Measurements from ENCODE around the gene ECI2.
"Not testable (repeated sequence)": the region's sequence is repeated elsewhere in the genome, so short reads cannot be mapped to it uniquely, and the experiment has no call there.

ECI2 gene

DNA sequence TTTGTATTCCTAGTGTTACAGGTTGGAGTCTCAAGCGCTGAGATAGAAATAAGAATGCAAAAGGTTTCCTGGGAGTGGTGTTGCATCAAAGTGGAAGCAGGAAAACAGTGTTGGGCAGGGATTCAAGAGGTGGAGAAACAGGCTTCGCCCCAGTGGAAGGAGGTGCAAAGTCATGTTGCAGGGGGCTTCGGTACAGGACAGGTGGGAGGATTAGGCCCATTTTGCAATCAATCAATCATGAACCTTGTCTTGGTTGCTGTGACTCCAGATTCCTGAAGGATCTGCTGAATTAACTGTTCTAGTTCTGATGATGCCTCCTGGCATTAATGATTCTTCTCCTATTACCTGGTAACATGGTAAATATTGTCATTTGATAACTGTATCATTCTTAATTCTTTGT, 34.1 kb downstream of the ECI2 start:
- DNase-seq (ENCODE audit: low read depth) = no peak

DNA sequence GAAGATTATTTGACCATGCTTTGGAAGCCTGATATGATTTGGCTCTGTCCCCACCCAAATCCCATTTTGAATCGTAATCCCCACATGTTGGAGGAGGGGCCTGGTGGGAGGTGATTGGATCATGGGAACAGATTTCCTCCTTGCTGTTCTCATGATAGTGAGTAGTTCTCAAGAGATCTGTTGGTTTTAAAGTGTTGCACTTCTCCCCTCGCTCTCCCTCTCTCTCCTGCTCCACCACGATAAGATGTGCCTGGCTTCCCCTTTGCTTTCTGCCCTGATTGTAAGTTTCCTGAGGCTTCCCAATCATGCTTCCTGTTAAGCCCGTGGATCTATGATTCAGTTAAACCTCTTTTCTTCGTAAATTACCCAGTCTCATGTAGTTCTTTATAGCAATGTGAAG, 34.7 kb downstream of the ECI2 start:
- DNase-seq (ENCODE audit: low read depth) = no peak

DNA sequence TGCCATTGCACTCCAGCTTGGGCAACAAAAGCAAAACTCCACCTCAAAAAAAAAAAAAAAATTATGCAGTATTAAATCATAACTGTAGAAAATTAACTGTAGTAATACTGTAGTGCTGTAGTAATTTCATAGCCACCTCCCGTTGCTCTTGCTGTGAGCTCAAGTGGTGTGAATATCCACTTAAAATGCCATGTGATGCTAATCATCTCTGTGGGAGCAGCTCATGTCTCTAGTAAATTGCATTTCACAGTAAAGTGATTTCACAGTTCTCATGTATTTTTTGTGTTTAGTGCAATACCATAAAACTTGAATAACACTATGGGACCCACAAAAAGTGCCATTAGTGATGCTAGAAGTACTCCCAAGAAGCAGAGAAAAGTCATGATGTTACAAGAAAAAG, 42.1 kb downstream of the ECI2 start:
- no peak for DNase-seq (ENCODE audit: low read depth)

GRCh38 chr6:4091941-4092340, 43.4 kb downstream of the ECI2 start:
- no peak for DNase-seq (ENCODE audit: low read depth)

- DNase-seq (ENCODE audit: low read depth) = not testable (repeated sequence)
These were observed 45.3 kb downstream of the ECI2 start for GRCh38 chr6:4090043-4090442.

GRCh38 chr6:4088704-4089103, 46.7 kb downstream of the ECI2 start:
- DNase-seq (ENCODE audit: low read depth) = no peak

DNA sequence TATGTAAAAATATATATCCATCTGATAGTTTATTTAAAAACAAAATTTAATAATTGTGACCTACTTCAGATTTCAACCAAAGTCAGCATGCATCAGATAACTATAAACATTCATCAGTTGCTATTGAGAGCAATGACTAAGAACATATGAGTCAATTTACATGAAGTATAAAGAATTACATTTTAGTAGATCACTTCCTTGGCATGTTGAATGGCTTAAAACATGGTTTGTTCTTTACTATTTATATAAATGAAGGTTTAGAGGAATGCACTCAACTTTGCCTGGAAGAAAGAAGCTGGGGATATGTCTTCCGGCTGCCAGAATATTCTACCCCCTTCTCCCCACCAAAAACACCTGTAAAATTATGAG, 50.1 kb downstream of the ECI2 start:
- DNase-seq (ENCODE audit: low read depth) = no peak

GRCh38 chr6:4084444-4085331, 50.7 kb downstream of the ECI2 start:
- no peak for DNase-seq (ENCODE audit: low read depth)

- DNase-seq (ENCODE audit: low read depth) = no peak
These were observed 56.5 kb downstream of the ECI2 start, which contains the start of gene FAM217A for GRCh38 chr6:4078691-4079471. Gene FAM217A (minus strand): TSS chr6:4079137. CDS start chr6:4077414, 1,723 bp downstream.

- DNase-seq (ENCODE audit: low read depth) = no peak
These were observed 60.7 kb downstream of the ECI2 start for GRCh38 chr6:4074478-4075235.

DNA sequence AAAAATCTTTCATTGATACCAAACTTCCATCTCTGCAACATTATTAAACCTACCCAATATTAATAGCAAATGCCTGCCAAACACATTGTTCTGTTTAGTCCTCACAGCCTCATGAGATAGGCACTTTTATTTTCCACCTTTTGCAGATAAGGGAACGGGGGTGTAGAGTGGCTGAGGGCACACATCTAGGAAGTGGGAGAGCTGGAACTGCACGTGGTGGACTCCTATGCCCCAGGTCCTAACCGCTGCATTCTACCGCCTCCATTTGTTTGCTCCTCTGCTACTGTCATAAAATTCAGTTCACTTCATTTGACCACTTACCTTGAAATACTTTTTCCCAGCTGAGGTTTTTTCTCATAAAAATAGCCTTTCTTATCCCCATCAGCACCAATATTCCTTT, 64.0 kb downstream of the ECI2 start:
- DNase-seq (ENCODE audit: low read depth) = no peak

DNA sequence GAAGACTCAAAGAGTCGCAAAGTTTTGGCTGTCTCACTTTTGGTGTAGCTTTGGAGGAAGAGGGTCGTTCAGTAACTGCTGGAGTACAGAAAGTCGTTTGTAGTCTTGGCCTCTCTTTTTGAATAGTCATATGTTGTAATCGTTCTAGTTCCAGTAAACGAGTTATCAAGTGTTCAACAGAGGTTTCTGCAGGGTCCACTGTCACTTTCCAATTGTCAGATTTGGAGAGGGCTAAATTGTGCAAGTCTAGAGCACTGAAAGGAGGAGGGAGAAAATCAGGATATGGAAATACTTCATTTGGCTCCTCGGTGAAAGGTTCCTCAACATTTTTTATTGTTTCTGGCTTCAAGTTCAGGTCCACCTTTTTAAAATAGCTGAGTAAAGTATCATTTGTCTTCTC, 66.2 kb downstream of the ECI2 start:
- DNase-seq (ENCODE audit: low read depth) = no peak

DNA sequence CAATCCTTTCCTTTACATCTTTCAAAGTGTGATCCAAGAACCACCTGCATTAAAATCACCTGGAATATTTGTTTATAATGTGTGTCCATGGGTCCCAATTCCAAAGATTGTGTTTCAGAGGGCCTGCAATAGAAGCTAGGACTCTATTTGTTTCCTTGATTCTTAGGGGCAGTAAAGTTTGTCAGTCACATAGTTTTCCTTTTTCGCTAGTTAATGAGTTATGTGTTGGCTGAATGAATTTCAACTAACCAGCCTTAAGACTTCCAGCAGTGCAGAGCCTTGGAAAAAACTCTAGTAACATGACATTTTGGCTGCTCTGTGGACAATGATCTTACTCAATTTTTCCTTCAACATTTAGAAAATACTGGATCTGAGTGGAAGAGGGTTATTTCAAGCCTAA, 67.7 kb downstream of the ECI2 start:
- DNase-seq (ENCODE audit: low read depth) = no peak

DNA sequence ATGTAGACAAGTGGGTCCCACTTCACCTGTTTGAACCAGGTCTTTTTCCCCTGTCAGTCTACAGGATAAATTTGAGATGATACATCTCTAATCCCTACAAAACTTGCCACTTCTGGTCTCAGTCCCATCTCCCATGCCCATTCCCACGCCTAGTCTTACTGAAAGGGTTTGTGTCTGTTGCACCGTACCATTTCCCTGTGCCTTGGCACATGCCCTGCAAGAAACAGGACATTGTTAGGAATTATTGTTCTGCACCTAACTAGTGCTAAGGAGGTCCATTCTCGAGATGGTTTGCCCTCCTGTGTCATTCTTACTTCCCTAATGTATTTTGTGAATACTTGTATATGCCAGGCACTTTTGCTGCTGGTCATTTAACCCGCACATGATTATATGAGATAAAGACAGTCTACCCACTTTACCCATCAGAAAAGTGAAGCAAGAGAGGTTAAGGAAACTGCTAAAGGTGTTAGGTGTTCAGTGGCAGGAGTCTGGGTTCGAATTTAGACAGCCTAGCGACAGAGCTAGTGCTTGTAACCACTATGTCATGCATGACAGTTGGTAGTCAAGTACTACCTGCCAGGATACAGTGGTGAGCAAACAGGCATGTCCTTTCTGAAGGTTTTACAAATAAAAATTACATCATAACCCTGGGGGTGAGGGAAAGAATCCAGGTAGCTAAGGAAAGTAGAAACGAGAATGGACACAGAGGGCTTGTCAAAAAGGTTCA, 69.2 kb downstream of the ECI2 start:
- DNase-seq (ENCODE audit: low read depth) = no peak

Measured in stimulated activated CD8-positive, alpha-beta memory T cell treated with anti-CD3 and anti-CD28 coated beads, Interleukin-15, amount 100 ng/mL, for 24 hours (primary cell).